HepG2 (cell line): ENCODE measurements around the gene B3GALT5. TPM values are rescaled to one million over a fixed set of nuclear protein-coding genes. Genes with fewer than 3 reads are reported as not detected.

Experiments
- ATAC-seq: fragments of 200-7000 bp; cut with Tn5 transposase; 3 replicates; pipeline ENCODE4 v1.9.1; 2020; ENCODE audit warnings: mild to moderate bottlenecking, moderate library complexity
- BruUV-seq: library from RNA; stranded (reverse); fragments of 400-500 nt; replicated peaks from 2 replicates; lab custom pipeline; 2021; lab: Mats Ljungman, UMichigan
- CTCF ChIA-PET: fragments of 300-600 bp; formaldehyde crosslinking; extraction: SDS; loops from one replicate; lab custom pipeline; 2021; ENCODE audit warnings: low total read pairs, inconsistent platforms, low intra/inter-chr PET ratio; lab: Yijun Ruan, JAX
- POLR2A ChIA-PET: fragments of 350-600 bp; sonication (Branson Sonifier 250); formaldehyde crosslinking; loops from one replicate; lab custom pipeline; 2020; ENCODE audit warnings: antibody characterized with exemption, inconsistent platforms; lab: Yijun Ruan, JAX
- DNase-seq: peaks from one replicate; pipeline ENCODE4 v3.0.0-alpha.2; 2015; ENCODE audit warnings: low spot score
- FAIRE-seq: peaks from 3 replicates; lab custom pipeline; 2011; peaks lifted over from hg19 to GRCh38; lab: Jason Lieb, UNC
- H2AFZ ChIP-seq: one replicate; pipeline ENCODE4 v1.6.1; 2011; ENCODE audit warnings: low read length, inconsistent platforms
- H3K27ac ChIP-seq: fragments of 300-600 bp; 3 replicates; pipeline ENCODE4 v1.8.0; 2011; ENCODE audit warnings: mixed run types, mild to moderate bottlenecking, mixed read lengths, low read length, inconsistent platforms; ENCODE audit not compliant: insufficient read depth; ENCODE audit errors: extremely low read length
- H3K27me3 ChIP-seq, 2 experiments: fragments of 200-600 bp in 1 of 2; 2 replicates in 1 of 2; 3 replicates in 1 of 2; pipeline versions ENCODE4 v1.6.0 to v1.8.0; 2011; ENCODE audit warnings: low read length in 2 of 2, mild to moderate bottlenecking in 2 of 2, moderate library complexity in 2 of 2, inconsistent platforms in 1 of 2; ENCODE audit not compliant: insufficient read depth in 2 of 2, control insufficient read depth in 1 of 2
- H3K36me3 ChIP-seq, 2 experiments: fragments of 200-600 bp in 1 of 2; replicated peaks in 1 of 2; 2 replicates in 1 of 2; 3 replicates in 1 of 2; pipeline versions ENCODE4 v1.5.1 to v1.8.0; 2011; ENCODE audit warnings: low read length in 2 of 2, inconsistent platforms in 1 of 2; ENCODE audit not compliant: insufficient read depth in 2 of 2, control insufficient read depth in 1 of 2
- H3K4me1 ChIP-seq: 2 replicates; pipeline ENCODE4 v1.5.1; 2012; ENCODE audit warnings: low read length, inconsistent platforms; ENCODE audit not compliant: insufficient read depth
- H3K4me2 ChIP-seq: 2 replicates; pipeline ENCODE4 v1.6.0; 2011; ENCODE audit warnings: low read depth, low read length, inconsistent platforms
- H3K4me3 ChIP-seq, 3 experiments: fragments of 200-600 bp in 1 of 3; sonication (generic), shearing (Covaris generic) in 1 of 3; replicated peaks in 1 of 3; 2 replicates each; pipeline ENCODE4 v1.5.1; 2011 to 2016; ENCODE audit warnings: low read length in 3 of 3, inconsistent platforms in 2 of 3, low read depth in 2 of 3, mild to moderate bottlenecking in 2 of 3, control low read depth in 1 of 3, mixed read lengths in 1 of 3; ENCODE audit not compliant: insufficient read depth in 1 of 3
- H3K79me2 ChIP-seq: one replicate; pipeline ENCODE4 v1.6.1; 2011; ENCODE audit warnings: low read length, inconsistent platforms; ENCODE audit not compliant: insufficient read depth
- H3K9ac ChIP-seq: 2 replicates; pipeline ENCODE4 v1.6.0; 2011; ENCODE audit warnings: mild to moderate bottlenecking, low read depth, low read length, inconsistent platforms; ENCODE audit not compliant: insufficient read depth
- H3K9me3 ChIP-seq: 2 replicates; pipeline ENCODE4 v1.5.1; 2012; ENCODE audit warnings: mild to moderate bottlenecking, low read length
- H4K20me1 ChIP-seq: 2 replicates; pipeline ENCODE4 v1.6.0; 2011; ENCODE audit warnings: inconsistent platforms, mild to moderate bottlenecking, low read length, moderate library complexity; ENCODE audit not compliant: insufficient read depth
- CEBPB ChIP-seq: IDR thresholded peaks from 2 replicates; pipeline ENCODE4 v1.6.1; 2011; ENCODE audit warnings: low read depth, low read length, improper control_type of control experiment, borderline replicate concordance
- DPF2 ChIP-seq: sonication (generic); formaldehyde crosslinking; IDR thresholded peaks from 2 replicates; pipeline ENCODE4 v1.4.0; 2020; ENCODE audit warnings: mild to moderate bottlenecking, low read depth, missing genetic modification reagents, borderline replicate concordance
- EED ChIP-seq: sonication (generic); formaldehyde crosslinking; IDR thresholded peaks from 2 replicates; pipeline ENCODE4 v1.5.0; 2020; ENCODE audit warnings: mild to moderate bottlenecking, missing genetic modification reagents
- FOXA1 ChIP-seq, 2 experiments: fragments of 450-650 bp in 1 of 2; sonication (generic) in 1 of 2; formaldehyde crosslinking in 1 of 2; IDR thresholded peaks; 2 replicates each; pipeline versions ENCODE4 v1.4.0 to v1.6.1; 2016 to 2020; ENCODE audit warnings: missing genetic modification reagents in 1 of 2
- FOXJ3 ChIP-seq: sonication (generic); formaldehyde crosslinking; IDR thresholded peaks from 2 replicates; pipeline ENCODE4 v1.4.0; 2020; ENCODE audit warnings: missing genetic modification reagents, mild to moderate bottlenecking, borderline replicate concordance
- HNRNPLL ChIP-seq: fragments of 200-400 bp; formaldehyde crosslinking; IDR thresholded peaks from 2 replicates; pipeline ENCODE4 v1.6.1; 2017; ENCODE audit warnings: mild to moderate bottlenecking, low read depth, low read length; ENCODE audit not compliant: poor library complexity, severe bottlenecking
- PRMT3 ChIP-seq: sonication (generic); formaldehyde crosslinking; IDR thresholded peaks from 2 replicates; pipeline ENCODE4 v1.8.1; 2022; ENCODE audit warnings: low read depth, mild to moderate bottlenecking, moderate library complexity, missing genetic modification reagents, borderline replicate concordance
- REPIN1 ChIP-seq: sonication (generic); formaldehyde crosslinking; IDR thresholded peaks from 2 replicates; pipeline ENCODE4 v1.8.0; 2022; ENCODE audit warnings: missing genetic modification reagents, low read depth, mild to moderate bottlenecking, borderline replicate concordance
- REXO4 ChIP-seq: sonication (generic); formaldehyde crosslinking; IDR thresholded peaks from 2 replicates; pipeline ENCODE4 v1.8.0; 2022; ENCODE audit warnings: missing genetic modification reagents, mild to moderate bottlenecking, borderline replicate concordance
- WGBS: methylation state at CpG from one replicate; pipeline ENCODE4 v1.1.6; 2017; ENCODE audit warnings: low lambda C conversion rate; 5-methylcytosine and 5-hydroxymethylcytosine counted together
- in situ Hi-C: cut with HindIII; loops from 2 replicates; pipeline ENCODE4 v1.10.0; 2017; ENCODE audit warnings: low pct_unique_long_range_greater_than_20kb; ENCODE audit not compliant: extremely low pct_ligation_motif_present
- intact Hi-C: fragments of 100-400 bp; cut with micrococcal nuclease; formaldehyde crosslinking; loops from one replicate; pipeline ENCODE4 v1.10.0; 2022; ENCODE audit not compliant: unreplicated experiment
- polyA plus RNA-seq, 8 experiments: library from polyadenylated mRNA; depleted of rRNA in 3 of 8; stranded (reverse) in 7 of 8; unstranded in 1 of 8; fragments of >200 nt; fragmentation: Illumina TruSeq in 4 of 8; extraction: Trizol in 4 of 8; gene quantifications; 2 replicates each; pipeline versions ENCODE4 v1.2.1 to v1.2.3, GENCODE V29; 2011 to 2016; ENCODE audit warnings: low read depth in 4 of 8, missing spikeins in 1 of 8, mixed read lengths in 1 of 8; ENCODE audit not compliant: insufficient read depth in 1 of 8
- total RNA-seq, 5 experiments: library from RNA; depleted of rRNA; stranded (reverse); fragments of >200 nt; fragmentation: Illumina TruSeq; extraction: Trizol; gene quantifications; 2 replicates each; pipeline ENCODE4 v1.2.3, GENCODE V29; 2016; ENCODE audit warnings: low read depth in 1 of 5
- TF ChIP-seq, protein P1 (sequence below): sonication (generic); formaldehyde crosslinking; IDR thresholded peaks from 2 replicates; pipeline ENCODE4 v1.4.0; 2020; ENCODE audit warnings: mild to moderate bottlenecking, missing genetic modification reagents
- TF ChIP-seq, protein P2 (sequence below): sonication (generic); formaldehyde crosslinking; IDR thresholded peaks from 2 replicates; pipeline ENCODE4 v1.5.0; 2020; ENCODE audit warnings: mild to moderate bottlenecking, missing genetic modification reagents

B3GALT5 gene
- total and polyA plus RNA-seq, 2 of the 13 experiments (the other 11 are each of a cell fraction or from before 2014, with no cell fraction given) = 0.02 to 0.03 TPM

DNA sequence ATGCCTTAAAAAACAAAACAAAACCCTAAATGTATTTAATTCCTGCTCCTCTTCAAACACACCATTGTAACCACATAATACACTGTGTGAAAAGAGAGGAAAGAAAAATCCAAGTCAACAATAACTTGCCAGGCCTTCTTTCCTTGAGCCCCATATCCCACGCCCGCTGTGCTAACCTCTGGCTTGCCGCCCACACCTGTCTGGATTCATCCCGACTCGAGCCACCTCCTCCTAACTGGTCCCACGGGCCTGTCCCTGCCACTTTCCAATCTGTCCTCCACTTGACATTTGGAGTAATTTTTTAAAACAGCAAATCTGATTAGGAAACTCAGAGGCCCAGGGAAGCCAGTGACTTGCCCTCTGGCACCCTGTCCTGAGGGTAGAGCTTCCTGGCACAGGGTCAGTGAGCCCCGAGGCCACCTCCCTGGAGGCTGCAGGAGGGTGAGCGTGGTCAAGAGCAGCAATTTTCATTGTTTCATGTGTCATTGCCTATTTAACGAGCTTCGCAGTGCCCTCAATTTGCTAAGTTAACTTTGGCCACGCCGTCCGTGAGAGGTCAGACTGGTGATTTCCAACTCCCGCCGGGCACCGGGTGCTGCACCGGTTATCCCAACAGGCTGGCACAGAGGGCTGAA lies 54.1 kb downstream of the B3GALT5 start:
- Histone ChIP-seq H2AFZ (no peak overlapping the region), H3K9ac (no peak overlapping the region), H3K4me2 (no peak overlapping the region), H3K27me3 (peaks cover 2 to 4% of the 10 kb centered on the region in 2 experiments; a peak in 2 of 5 replicates), H4K20me1 (no peaks in the 10 kb centered on the region), H3K27ac (no peak overlapping the region), H3K79me2 (no peaks in the 10 kb centered on the region), H3K36me3 (no peaks in the 10 kb centered on the region), H3K4me1 (no peaks in the 10 kb centered on the region), H3K4me3 (no peak overlapping the region), H3K9me3 (no peaks in the 10 kb centered on the region)
- POLR2A ChIA-PET = no interaction called here
- no peak for ATAC-seq
- BruUV-seq = no TSS peak
- no peak for TF ChIP-seq DPF2 (CRISPR knock-in tag)
- no peak for TF ChIP-seq PRMT3
- TF ChIP-seq FOXA1 (IDR thresholded peaks at IDR 0.05) = no peak
- no peak for TF ChIP-seq FOXA1 (CRISPR knock-in tag; IDR thresholded peaks at IDR 0.05)
- TF ChIP-seq, protein P1, sequence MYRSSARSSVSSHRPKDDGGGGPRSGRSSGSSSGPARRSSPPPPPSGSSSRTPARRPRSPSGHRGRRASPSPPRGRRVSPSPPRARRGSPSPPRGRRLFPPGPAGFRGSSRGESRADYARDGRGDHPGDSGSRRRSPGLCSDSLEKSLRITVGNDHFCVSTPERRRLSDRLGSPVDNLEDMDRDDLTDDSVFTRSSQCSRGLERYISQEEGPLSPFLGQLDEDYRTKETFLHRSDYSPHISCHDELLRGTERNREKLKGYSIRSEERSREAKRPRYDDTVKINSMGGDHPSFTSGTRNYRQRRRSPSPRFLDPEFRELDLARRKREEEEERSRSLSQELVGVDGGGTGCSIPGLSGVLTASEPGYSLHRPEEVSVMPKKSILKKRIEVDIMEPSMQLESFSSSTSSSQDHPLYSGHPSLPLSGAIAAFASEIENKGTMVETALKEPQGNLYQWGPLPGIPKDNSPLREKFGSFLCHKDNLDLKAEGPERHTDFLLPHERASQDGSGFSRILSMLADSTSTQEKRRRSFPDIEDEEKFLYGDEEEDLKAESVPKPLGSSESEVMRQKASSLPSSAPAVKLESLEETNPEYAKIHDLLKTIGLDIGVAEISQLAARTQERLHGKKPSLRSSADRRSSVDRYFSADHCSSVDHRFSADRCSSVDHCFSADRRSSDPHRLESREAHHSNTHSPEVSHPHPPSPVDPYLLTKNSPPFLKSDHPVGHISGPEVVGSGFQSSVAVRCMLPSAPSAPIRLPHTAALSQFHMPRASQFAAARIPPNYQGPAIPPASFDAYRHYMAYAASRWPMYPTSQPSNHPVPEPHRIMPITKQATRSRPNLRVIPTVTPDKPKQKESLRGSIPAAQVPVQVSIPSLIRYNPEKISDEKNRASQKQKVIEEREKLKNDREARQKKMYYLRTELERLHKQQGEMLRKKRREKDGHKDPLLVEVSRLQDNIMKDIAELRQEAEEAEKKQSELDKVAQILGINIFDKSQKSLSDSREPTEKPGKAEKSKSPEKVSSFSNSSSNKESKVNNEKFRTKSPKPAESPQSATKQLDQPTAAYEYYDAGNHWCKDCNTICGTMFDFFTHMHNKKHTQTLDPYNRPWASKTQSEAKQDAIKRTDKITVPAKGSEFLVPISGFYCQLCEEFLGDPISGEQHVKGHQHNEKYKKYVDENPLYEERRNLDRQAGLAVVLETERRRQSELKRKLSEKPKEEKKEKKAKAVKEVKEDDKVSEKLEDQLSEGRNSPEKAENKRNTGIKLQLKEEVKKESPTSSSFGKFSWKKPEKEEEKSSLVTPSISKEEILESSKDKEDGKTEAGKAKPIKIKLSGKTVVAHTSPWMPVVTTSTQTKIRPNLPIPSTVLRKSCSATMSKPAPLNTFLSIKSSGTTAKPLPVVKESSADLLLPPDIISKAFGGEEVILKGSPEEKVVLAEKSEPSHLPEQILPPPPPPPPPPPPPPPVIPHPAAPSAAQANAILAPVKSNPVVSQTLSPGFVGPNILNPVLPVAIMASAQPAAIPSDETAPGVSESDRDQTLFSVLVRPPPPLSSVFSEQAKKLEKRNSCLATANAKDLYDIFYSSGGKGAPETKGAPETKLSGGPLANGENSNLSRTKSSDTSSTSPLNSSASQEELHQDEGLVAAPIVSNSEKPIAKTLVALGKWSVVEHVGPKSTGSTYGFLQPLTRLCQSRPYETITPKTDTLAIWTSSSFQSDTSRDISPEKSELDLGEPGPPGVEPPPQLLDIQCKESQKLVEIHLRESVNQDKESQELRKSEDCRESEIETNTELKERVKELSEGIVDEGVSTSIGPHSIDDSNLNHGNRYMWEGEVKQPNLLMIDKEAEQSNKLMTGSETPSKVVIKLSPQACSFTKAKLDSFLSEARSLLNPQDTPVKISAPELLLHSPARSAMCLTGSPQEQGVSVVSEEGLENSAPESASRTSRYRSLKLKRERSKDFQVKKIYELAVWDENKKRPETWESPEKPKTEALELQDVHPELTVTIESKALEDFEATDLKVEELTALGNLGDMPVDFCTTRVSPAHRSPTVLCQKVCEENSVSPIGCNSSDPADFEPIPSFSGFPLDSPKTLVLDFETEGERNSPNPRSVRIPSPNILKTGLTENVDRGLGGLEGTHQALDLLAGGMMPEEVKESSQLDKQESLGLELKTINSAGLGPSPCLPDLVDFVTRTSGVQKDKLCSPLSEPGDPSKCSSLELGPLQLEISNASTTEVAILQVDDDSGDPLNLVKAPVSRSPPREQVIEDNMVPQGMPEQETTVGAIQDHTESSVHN (CRISPR knock-in tag) = no peak
- TF ChIP-seq, protein P2, sequence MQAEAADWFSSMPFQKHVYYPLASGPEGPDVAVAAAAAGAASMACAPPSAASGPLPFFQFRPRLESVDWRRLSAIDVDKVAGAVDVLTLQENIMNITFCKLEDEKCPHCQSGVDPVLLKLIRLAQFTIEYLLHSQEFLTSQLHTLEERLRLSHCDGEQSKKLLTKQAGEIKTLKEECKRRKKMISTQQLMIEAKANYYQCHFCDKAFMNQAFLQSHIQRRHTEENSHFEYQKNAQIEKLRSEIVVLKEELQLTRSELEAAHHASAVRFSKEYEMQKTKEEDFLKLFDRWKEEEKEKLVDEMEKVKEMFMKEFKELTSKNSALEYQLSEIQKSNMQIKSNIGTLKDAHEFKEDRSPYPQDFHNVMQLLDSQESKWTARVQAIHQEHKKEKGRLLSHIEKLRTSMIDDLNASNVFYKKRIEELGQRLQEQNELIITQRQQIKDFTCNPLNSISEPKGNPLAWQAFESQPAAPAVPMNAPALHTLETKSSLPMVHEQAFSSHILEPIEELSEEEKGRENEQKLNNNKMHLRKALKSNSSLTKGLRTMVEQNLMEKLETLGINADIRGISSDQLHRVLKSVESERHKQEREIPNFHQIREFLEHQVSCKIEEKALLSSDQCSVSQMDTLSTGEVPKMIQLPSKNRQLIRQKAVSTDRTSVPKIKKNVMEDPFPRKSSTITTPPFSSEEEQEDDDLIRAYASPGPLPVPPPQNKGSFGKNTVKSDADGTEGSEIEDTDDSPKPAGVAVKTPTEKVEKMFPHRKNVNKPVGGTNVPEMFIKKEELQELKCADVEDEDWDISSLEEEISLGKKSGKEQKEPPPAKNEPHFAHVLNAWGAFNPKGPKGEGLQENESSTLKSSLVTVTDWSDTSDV (CRISPR knock-in tag) = no peak
- TF ChIP-seq REXO4 = no peak
- TF ChIP-seq EED (CRISPR knock-in tag) = no peak
- TF ChIP-seq HNRNPLL = no peak
- no peak for TF ChIP-seq CEBPB
- no peak for TF ChIP-seq REPIN1 (CRISPR knock-in tag)
- TF ChIP-seq FOXJ3 (CRISPR knock-in tag) = no peak
- DNase-seq = no peak
- CTCF ChIA-PET = no interaction called here
- WGBS = 49% methylated on average over 17 of the region's 17 CpGs
- in situ Hi-C loops = no loop called here
- no peak for FAIRE-seq
- intact Hi-C loops = no loop called here
